Measurements from ENCODE around the gene CEP131.

The CEP131 gene

GRCh38 chr17:81260641-81261040, 37.9 kb upstream of the CEP131 start:
- Histone ChIP-seq H3K4me2 (ENCODE audit: low read depth, low read length) (no peak overlapping the region), H3K9me3 (replicated peaks; ENCODE audit: insufficient read depth, low read length) (no peaks in the 10 kb centered on the region), H3K27ac (ENCODE audit: low read length) (no peak overlapping the region), H2AFZ (ENCODE audit: low read length) (no peak overlapping the region), H3K4me3 (ENCODE audit: low read length) (no peak overlapping the region), H3K36me3 (replicated peaks; ENCODE audit: insufficient read depth, low read length) (0 out of 2 replicates have a peak, but pooled peaks cover 3% of the 10 kb centered on the region), H3K9me2 (replicated peaks; ENCODE audit: insufficient read depth, low read length) (no peaks in the 10 kb centered on the region), H4K20me1 (ENCODE audit: insufficient read depth, low read length) (no peaks in the 10 kb centered on the region), H3F3A (ENCODE audit: insufficient read depth, low read length) (no peaks in the 10 kb centered on the region), H3K9ac (ENCODE audit: low read length) (no peak overlapping the region), H3K4me1 (ENCODE audit: low read length) (no peaks in the 10 kb centered on the region), H3K27me3 (replicated peaks; ENCODE audit: insufficient read depth, low read length) (no peaks in the 10 kb centered on the region), H3K79me2 (ENCODE audit: low read length) (no peaks in the 10 kb centered on the region)
- DNase-seq, result no peak
- TF ChIP-seq EZH2 (optimal IDR thresholded peaks at IDR 0.05; ENCODE audit: low read depth, low read length) (no peak), CTCF (IDR thresholded peaks at IDR 0.05; ENCODE audit: low read length) (no peak), EZH2phosphoT487 (IDR thresholded peaks at IDR 0.05; ENCODE audit: low read length) (no peak)

- 0 out of 2 replicates have a peak, but pooled peaks cover 3% of the 10 kb centered on the region for H3K36me3 ChIP-seq (replicated peaks; ENCODE audit: insufficient read depth, low read length)
- H3K9me3 ChIP-seq (replicated peaks; ENCODE audit: insufficient read depth, low read length), result no peaks in the 10 kb centered on the region
- DNase-seq, result no peak
- no peak overlapping the region for H3K9ac ChIP-seq (ENCODE audit: low read length)
- H2AFZ ChIP-seq (ENCODE audit: low read length), result no peak overlapping the region
- H3K4me3 ChIP-seq (ENCODE audit: low read length), result no peak overlapping the region
- no peak overlapping the region for H3K4me2 ChIP-seq (ENCODE audit: low read depth, low read length)
- no peaks in the 10 kb centered on the region for H3K9me2 ChIP-seq (replicated peaks; ENCODE audit: insufficient read depth, low read length)
- H3K27ac ChIP-seq (ENCODE audit: low read length), result no peak overlapping the region
- no peaks in the 10 kb centered on the region for H3K79me2 ChIP-seq (ENCODE audit: low read length)
- H3K4me1 ChIP-seq (ENCODE audit: low read length), result no peaks in the 10 kb centered on the region
- no peaks in the 10 kb centered on the region for H3F3A ChIP-seq (ENCODE audit: insufficient read depth, low read length)
- H4K20me1 ChIP-seq (ENCODE audit: insufficient read depth, low read length), result no peaks in the 10 kb centered on the region
- TF ChIP-seq EZH2phosphoT487 (IDR thresholded peaks at IDR 0.05; ENCODE audit: low read length) (no peak), EZH2 (optimal IDR thresholded peaks at IDR 0.05; ENCODE audit: low read depth, low read length) (no peak), CTCF (IDR thresholded peaks at IDR 0.05; ENCODE audit: low read length) (no peak)
- no peaks in the 10 kb centered on the region for H3K27me3 ChIP-seq (replicated peaks; ENCODE audit: insufficient read depth, low read length)
Observed at GRCh38 chr17:81260171-81260570, 37.4 kb upstream of the CEP131 start.

- Histone ChIP-seq H3K79me2 (ENCODE audit: low read length) (no peaks in the 10 kb centered on the region), H3K36me3 (replicated peaks; ENCODE audit: insufficient read depth, low read length) (0 out of 2 replicates have a peak, but pooled peaks cover 3% of the 10 kb centered on the region), H3K4me3 (ENCODE audit: low read length) (no peak overlapping the region), H3K9me3 (replicated peaks; ENCODE audit: insufficient read depth, low read length) (no peaks in the 10 kb centered on the region), H3F3A (ENCODE audit: insufficient read depth, low read length) (no peaks in the 10 kb centered on the region), H2AFZ (ENCODE audit: low read length) (no peak overlapping the region), H3K9ac (ENCODE audit: low read length) (no peak overlapping the region), H3K4me2 (ENCODE audit: low read depth, low read length) (no peak overlapping the region), H3K4me1 (ENCODE audit: low read length) (no peaks in the 10 kb centered on the region), H3K27me3 (replicated peaks; ENCODE audit: insufficient read depth, low read length) (no peaks in the 10 kb centered on the region), H4K20me1 (ENCODE audit: insufficient read depth, low read length) (no peaks in the 10 kb centered on the region), H3K9me2 (replicated peaks; ENCODE audit: insufficient read depth, low read length) (no peaks in the 10 kb centered on the region), H3K27ac (ENCODE audit: low read length) (no peak overlapping the region)
- DNase-seq, result no peak
- TF ChIP-seq EZH2phosphoT487 (IDR thresholded peaks at IDR 0.05; ENCODE audit: low read length), result no peak
- no peak for TF ChIP-seq CTCF (IDR thresholded peaks at IDR 0.05; ENCODE audit: low read length)
- no peak for TF ChIP-seq EZH2 (optimal IDR thresholded peaks at IDR 0.05; ENCODE audit: low read depth, low read length)
Observed at GRCh38 chr17:81259058-81259605, 36.4 kb upstream of the CEP131 start.
